HepG2 (cell line): ENCODE results near the gene DPYD. TPM values are rescaled to one million over a fixed set of nuclear protein-coding genes. Genes with fewer than 3 reads are reported as not detected.

ENCODE experiments used
- ATAC-seq: fragments of 200-7000 bp; cut with Tn5 transposase; 3 replicates; pipeline ENCODE4 v1.9.1; 2020; ENCODE audit warnings: mild to moderate bottlenecking, moderate library complexity
- BruUV-seq: library from RNA; stranded (reverse); fragments of 400-500 nt; replicated peaks from 2 replicates; lab custom pipeline; 2021; lab: Mats Ljungman, UMichigan
- CTCF ChIA-PET: fragments of 300-600 bp; formaldehyde crosslinking; extraction: SDS; loops from one replicate; lab custom pipeline; 2021; ENCODE audit warnings: low total read pairs, inconsistent platforms, low intra/inter-chr PET ratio; lab: Yijun Ruan, JAX
- POLR2A ChIA-PET: fragments of 350-600 bp; sonication (Branson Sonifier 250); formaldehyde crosslinking; loops from one replicate; lab custom pipeline; 2020; ENCODE audit warnings: antibody characterized with exemption, inconsistent platforms; lab: Yijun Ruan, JAX
- DNase-seq: peaks from one replicate; pipeline ENCODE4 v3.0.0-alpha.2; 2015; ENCODE audit warnings: low spot score
- FAIRE-seq: peaks from 3 replicates; lab custom pipeline; 2011; peaks lifted over from hg19 to GRCh38; lab: Jason Lieb, UNC
- H2AFZ ChIP-seq: one replicate; pipeline ENCODE4 v1.6.1; 2011; ENCODE audit warnings: low read length, inconsistent platforms
- H3K27ac ChIP-seq: fragments of 300-600 bp; 3 replicates; pipeline ENCODE4 v1.8.0; 2011; ENCODE audit warnings: mixed run types, mild to moderate bottlenecking, mixed read lengths, low read length, inconsistent platforms; ENCODE audit not compliant: insufficient read depth; ENCODE audit errors: extremely low read length
- H3K27me3 ChIP-seq, 2 experiments: fragments of 200-600 bp in 1 of 2; 2 replicates in 1 of 2; 3 replicates in 1 of 2; pipeline versions ENCODE4 v1.6.0 to v1.8.0; 2011; ENCODE audit warnings: low read length in 2 of 2, mild to moderate bottlenecking in 2 of 2, moderate library complexity in 2 of 2, inconsistent platforms in 1 of 2; ENCODE audit not compliant: insufficient read depth in 2 of 2, control insufficient read depth in 1 of 2
- H3K36me3 ChIP-seq, 2 experiments: fragments of 200-600 bp in 1 of 2; replicated peaks in 1 of 2; 2 replicates in 1 of 2; 3 replicates in 1 of 2; pipeline versions ENCODE4 v1.5.1 to v1.8.0; 2011; ENCODE audit warnings: low read length in 2 of 2, inconsistent platforms in 1 of 2; ENCODE audit not compliant: insufficient read depth in 2 of 2, control insufficient read depth in 1 of 2
- H3K4me1 ChIP-seq: 2 replicates; pipeline ENCODE4 v1.5.1; 2012; ENCODE audit warnings: low read length, inconsistent platforms; ENCODE audit not compliant: insufficient read depth
- H3K4me2 ChIP-seq: 2 replicates; pipeline ENCODE4 v1.6.0; 2011; ENCODE audit warnings: low read depth, low read length, inconsistent platforms
- H3K4me3 ChIP-seq, 3 experiments: fragments of 200-600 bp in 1 of 3; sonication (generic), shearing (Covaris generic) in 1 of 3; replicated peaks in 1 of 3; 2 replicates each; pipeline ENCODE4 v1.5.1; 2011 to 2016; ENCODE audit warnings: low read length in 3 of 3, inconsistent platforms in 2 of 3, low read depth in 2 of 3, mild to moderate bottlenecking in 2 of 3, control low read depth in 1 of 3, mixed read lengths in 1 of 3; ENCODE audit not compliant: insufficient read depth in 1 of 3
- H3K79me2 ChIP-seq: one replicate; pipeline ENCODE4 v1.6.1; 2011; ENCODE audit warnings: low read length, inconsistent platforms; ENCODE audit not compliant: insufficient read depth
- H3K9ac ChIP-seq: 2 replicates; pipeline ENCODE4 v1.6.0; 2011; ENCODE audit warnings: mild to moderate bottlenecking, low read depth, low read length, inconsistent platforms; ENCODE audit not compliant: insufficient read depth
- H3K9me3 ChIP-seq: 2 replicates; pipeline ENCODE4 v1.5.1; 2012; ENCODE audit warnings: mild to moderate bottlenecking, low read length
- H4K20me1 ChIP-seq: 2 replicates; pipeline ENCODE4 v1.6.0; 2011; ENCODE audit warnings: inconsistent platforms, mild to moderate bottlenecking, low read length, moderate library complexity; ENCODE audit not compliant: insufficient read depth
- CBFB ChIP-seq: sonication (generic); formaldehyde crosslinking; IDR thresholded peaks from 2 replicates; pipeline ENCODE4 v1.4.0; 2020; ENCODE audit warnings: missing genetic modification reagents
- EED ChIP-seq: sonication (generic); formaldehyde crosslinking; IDR thresholded peaks from 2 replicates; pipeline ENCODE4 v1.5.0; 2020; ENCODE audit warnings: mild to moderate bottlenecking, missing genetic modification reagents
- FOXK1 ChIP-seq: sonication (generic); formaldehyde crosslinking; IDR thresholded peaks from 2 replicates; pipeline ENCODE4 v1.4.0; 2020; ENCODE audit warnings: low read depth, missing genetic modification reagents, borderline replicate concordance
- KMT2A ChIP-seq: sonication (generic); formaldehyde crosslinking; IDR thresholded peaks from 2 replicates; pipeline ENCODE4 v1.4.0; 2020; ENCODE audit warnings: missing genetic modification reagents
- NCOA5 ChIP-seq: sonication (generic); formaldehyde crosslinking; IDR thresholded peaks from 2 replicates; pipeline ENCODE4 v1.4.0; 2020; ENCODE audit warnings: missing genetic modification reagents
- RAD51 ChIP-seq: fragments of 450-650 bp; IDR thresholded peaks from 2 replicates; pipeline ENCODE4 v1.6.1; 2016; ENCODE audit warnings: borderline replicate concordance
- RFXANK ChIP-seq: IDR thresholded peaks from 2 replicates; pipeline ENCODE4 v1.6.1; 2016
- ZNF569 ChIP-seq: sonication (generic); formaldehyde crosslinking; IDR thresholded peaks from 2 replicates; pipeline ENCODE4 v1.5.0; 2020; ENCODE audit warnings: mild to moderate bottlenecking, missing genetic modification reagents, moderate library complexity, borderline replicate concordance
- WGBS: methylation state at CpG from one replicate; pipeline ENCODE4 v1.1.6; 2017; ENCODE audit warnings: low lambda C conversion rate; 5-methylcytosine and 5-hydroxymethylcytosine counted together
- in situ Hi-C: cut with HindIII; loops from 2 replicates; pipeline ENCODE4 v1.10.0; 2017; ENCODE audit warnings: low pct_unique_long_range_greater_than_20kb; ENCODE audit not compliant: extremely low pct_ligation_motif_present
- intact Hi-C: fragments of 100-400 bp; cut with micrococcal nuclease; formaldehyde crosslinking; loops from one replicate; pipeline ENCODE4 v1.10.0; 2022; ENCODE audit not compliant: unreplicated experiment
- polyA plus RNA-seq, 8 experiments: library from polyadenylated mRNA; depleted of rRNA in 3 of 8; stranded (reverse) in 7 of 8; unstranded in 1 of 8; fragments of >200 nt; fragmentation: Illumina TruSeq in 4 of 8; extraction: Trizol in 4 of 8; gene quantifications; 2 replicates each; pipeline versions ENCODE4 v1.2.1 to v1.2.3, GENCODE V29; 2011 to 2016; ENCODE audit warnings: low read depth in 4 of 8, missing spikeins in 1 of 8, mixed read lengths in 1 of 8; ENCODE audit not compliant: insufficient read depth in 1 of 8
- total RNA-seq, 5 experiments: library from RNA; depleted of rRNA; stranded (reverse); fragments of >200 nt; fragmentation: Illumina TruSeq; extraction: Trizol; gene quantifications; 2 replicates each; pipeline ENCODE4 v1.2.3, GENCODE V29; 2016; ENCODE audit warnings: low read depth in 1 of 5
- TF ChIP-seq, protein P1 (sequence below): sonication (generic); formaldehyde crosslinking; IDR thresholded peaks from 2 replicates; pipeline ENCODE4 v1.4.0; 2020; ENCODE audit warnings: missing genetic modification reagents

The DPYD gene
- total and polyA plus RNA-seq, 2 of the 13 experiments (the other 11 are each of a cell fraction or from before 2014, with no cell fraction given) = 1.3 to 3.4 TPM

- TF ChIP-seq, protein P1, sequence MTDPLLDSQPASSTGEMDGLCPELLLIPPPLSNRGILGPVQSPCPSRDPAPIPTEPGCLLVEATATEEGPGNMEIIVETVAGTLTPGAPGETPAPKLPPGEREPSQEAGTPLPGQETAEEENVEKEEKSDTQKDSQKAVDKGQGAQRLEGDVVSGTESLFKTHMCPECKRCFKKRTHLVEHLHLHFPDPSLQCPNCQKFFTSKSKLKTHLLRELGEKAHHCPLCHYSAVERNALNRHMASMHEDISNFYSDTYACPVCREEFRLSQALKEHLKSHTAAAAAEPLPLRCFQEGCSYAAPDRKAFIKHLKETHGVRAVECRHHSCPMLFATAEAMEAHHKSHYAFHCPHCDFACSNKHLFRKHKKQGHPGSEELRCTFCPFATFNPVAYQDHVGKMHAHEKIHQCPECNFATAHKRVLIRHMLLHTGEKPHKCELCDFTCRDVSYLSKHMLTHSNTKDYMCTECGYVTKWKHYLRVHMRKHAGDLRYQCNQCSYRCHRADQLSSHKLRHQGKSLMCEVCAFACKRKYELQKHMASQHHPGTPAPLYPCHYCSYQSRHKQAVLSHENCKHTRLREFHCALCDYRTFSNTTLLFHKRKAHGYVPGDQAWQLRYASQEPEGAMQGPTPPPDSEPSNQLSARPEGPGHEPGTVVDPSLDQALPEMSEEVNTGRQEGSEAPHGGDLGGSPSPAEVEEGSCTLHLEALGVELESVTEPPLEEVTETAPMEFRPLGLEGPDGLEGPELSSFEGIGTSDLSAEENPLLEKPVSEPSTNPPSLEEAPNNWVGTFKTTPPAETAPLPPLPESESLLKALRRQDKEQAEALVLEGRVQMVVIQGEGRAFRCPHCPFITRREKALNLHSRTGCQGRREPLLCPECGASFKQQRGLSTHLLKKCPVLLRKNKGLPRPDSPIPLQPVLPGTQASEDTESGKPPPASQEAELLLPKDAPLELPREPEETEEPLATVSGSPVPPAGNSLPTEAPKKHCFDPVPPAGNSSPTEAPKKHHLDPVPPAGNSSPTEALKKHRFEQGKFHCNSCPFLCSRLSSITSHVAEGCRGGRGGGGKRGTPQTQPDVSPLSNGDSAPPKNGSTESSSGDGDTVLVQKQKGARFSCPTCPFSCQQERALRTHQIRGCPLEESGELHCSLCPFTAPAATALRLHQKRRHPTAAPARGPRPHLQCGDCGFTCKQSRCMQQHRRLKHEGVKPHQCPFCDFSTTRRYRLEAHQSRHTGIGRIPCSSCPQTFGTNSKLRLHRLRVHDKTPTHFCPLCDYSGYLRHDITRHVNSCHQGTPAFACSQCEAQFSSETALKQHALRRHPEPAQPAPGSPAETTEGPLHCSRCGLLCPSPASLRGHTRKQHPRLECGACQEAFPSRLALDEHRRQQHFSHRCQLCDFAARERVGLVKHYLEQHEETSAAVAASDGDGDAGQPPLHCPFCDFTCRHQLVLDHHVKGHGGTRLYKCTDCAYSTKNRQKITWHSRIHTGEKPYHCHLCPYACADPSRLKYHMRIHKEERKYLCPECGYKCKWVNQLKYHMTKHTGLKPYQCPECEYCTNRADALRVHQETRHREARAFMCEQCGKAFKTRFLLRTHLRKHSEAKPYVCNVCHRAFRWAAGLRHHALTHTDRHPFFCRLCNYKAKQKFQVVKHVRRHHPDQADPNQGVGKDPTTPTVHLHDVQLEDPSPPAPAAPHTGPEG (CRISPR knock-in tag) = no peak
- TF ChIP-seq, all 625 proteins: peak for 0
Measured at GRCh38 chr1:97849345-97850340, 71.2 kb downstream of the DPYD start (continued).

- CTCF ChIA-PET = no interaction called here
Measured at GRCh38 chr1:97845805-97846204, 75.0 kb downstream of the DPYD start.

More at GRCh38 chr1:97845805-97846204, 75.0 kb downstream of the DPYD start:
- Histone ChIP-seq H3K9me3 (no peaks in the 10 kb centered on the region), H3K36me3 (no peaks in the 10 kb centered on the region), H3K4me3 (no peak overlapping the region), H3K79me2 (no peaks in the 10 kb centered on the region), H2AFZ (no peak overlapping the region), H4K20me1 (no peaks in the 10 kb centered on the region), H3K9ac (no peak overlapping the region), H3K4me1 (no peaks in the 10 kb centered on the region), H3K27ac (no peak overlapping the region), H3K4me2 (no peak overlapping the region), H3K27me3 (no peaks in the 10 kb centered on the region)
- FAIRE-seq (no peak), ATAC-seq (no peak), DNase-seq (no peak)
- no TSS peak for BruUV-seq
- TF ChIP-seq CBFB (CRISPR knock-in tag) = no peak
- TF ChIP-seq EED (CRISPR knock-in tag) = no peak
- TF ChIP-seq RAD51 = peak; percentile 19; the same call in 1 of the 2 replicates
- no peak for TF ChIP-seq ZNF569 (CRISPR knock-in tag)
- no peak for TF ChIP-seq NCOA5 (CRISPR knock-in tag)
- no peak for TF ChIP-seq FOXK1 (CRISPR knock-in tag)
- no peak for TF ChIP-seq KMT2A
- no peak for TF ChIP-seq RFXANK (CRISPR knock-in tag)
- intact Hi-C loops (no loop called here), in situ Hi-C loops (no loop called here)
- 89% methylated on average over 7 of the region's 10 CpGs for WGBS
- POLR2A ChIA-PET = no interaction called here
